GM19193 (cell line): ENCODE results near the gene C15orf40.

Experiments used
- POLR2A ChIP-seq: IDR thresholded peaks from 4 replicates; pipeline ENCODE4 v1.6.1; 2011; ENCODE audit not compliant: insufficient read depth, insufficient read length; ENCODE audit errors: extremely low read depth

The C15orf40 gene

DNA sequence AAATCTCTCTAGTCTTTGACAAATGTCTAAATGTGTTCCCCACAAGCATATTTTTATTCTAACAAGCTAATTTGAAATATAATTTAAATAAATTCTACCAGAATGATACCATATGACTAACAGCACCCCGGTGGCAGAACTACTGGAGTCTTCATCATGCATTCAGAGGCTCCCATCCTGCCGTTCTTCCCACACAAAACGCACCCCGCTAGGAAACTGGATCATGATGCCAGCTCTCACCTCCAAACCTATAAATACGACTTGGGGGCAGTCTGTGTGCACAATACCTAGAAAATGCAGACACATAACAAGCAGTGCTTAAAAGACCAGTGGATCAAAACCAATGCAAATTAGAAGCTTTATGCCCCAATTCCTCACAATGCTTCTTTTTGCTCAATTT, 67.4 kb downstream of the C15orf40 start:
- TF ChIP-seq POLR2A = no peak

GRCh38 chr15:82943176-82943575, 68.3 kb downstream of the C15orf40 start:
- no peak for TF ChIP-seq POLR2A

GRCh38 chr15:82942691-82943090, 68.7 kb downstream of the C15orf40 start:
- no peak for TF ChIP-seq POLR2A
